Glomerular visceral epithelial cell (primary cell): Measurements from ENCODE around the gene ZNF503.
A peak's percentile ranks its signal among the peaks of the same experiment; 100 is the strongest.
"Not testable (repeated sequence)": the region's sequence is repeated elsewhere in the genome, so short reads cannot be mapped to it uniquely, and the experiment has no call there.

ENCODE experiments used
- DNase-seq: peaks from one replicate; pipeline ENCODE4 v3.0.0-alpha.2; 2016; ENCODE audit errors: extremely low spot score

Gene ZNF503

GRCh38 chr10:75395066-75395931, 6.3 kb downstream of the ZNF503 start:
- peak; percentile 65 for DNase-seq

GRCh38 chr10:75394221-75394620, 7.3 kb downstream of the ZNF503 start:
- DNase-seq = no peak

DNA sequence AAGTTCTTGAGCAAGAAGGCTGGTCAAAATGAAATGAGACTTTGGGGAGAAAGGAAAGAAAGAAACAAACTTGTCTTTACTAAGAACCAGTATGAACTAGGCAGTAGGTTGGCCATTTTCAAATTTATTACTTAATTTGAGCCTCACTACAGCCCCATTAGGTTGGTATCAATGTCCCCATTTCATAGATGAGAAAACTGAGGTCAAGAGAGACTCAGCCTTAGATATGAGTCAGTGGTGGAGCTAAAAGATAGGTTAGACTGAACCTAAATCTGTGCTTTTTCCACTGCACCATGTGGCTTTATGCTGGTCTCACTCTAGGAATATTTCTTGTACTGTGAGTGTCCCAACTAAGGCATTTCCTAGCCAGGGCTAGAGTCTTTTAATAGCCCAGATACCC, 8.8 kb downstream of the ZNF503 start:
- DNase-seq = no peak

DNA sequence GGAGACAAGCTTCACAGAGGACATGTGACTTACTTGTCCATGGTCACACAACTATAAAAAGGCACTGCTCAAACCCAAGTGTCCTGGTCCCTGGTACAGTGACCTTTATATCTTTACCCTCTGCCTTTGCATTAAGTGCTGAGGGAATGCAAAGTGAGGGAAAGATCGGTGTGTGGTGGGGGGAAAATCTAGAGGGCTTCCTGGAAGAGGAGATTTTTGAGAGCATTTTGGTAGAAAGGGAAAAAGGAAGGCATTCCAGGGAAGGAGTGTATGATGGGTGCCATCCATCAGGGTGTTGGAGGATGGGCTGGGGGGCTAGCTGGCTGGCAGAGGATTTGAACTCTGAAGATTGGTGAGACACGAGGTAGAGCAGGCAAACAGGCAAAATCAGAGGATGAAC, 9.3 kb downstream of the ZNF503 start:
- no peak for DNase-seq

- DNase-seq = no peak
Measured at GRCh38 chr10:75390178-75390577, 11.4 kb downstream of the ZNF503 start.

- DNase-seq = no peak
Measured at GRCh38 chr10:75388082-75388481, 13.5 kb downstream of the ZNF503 start.

DNA sequence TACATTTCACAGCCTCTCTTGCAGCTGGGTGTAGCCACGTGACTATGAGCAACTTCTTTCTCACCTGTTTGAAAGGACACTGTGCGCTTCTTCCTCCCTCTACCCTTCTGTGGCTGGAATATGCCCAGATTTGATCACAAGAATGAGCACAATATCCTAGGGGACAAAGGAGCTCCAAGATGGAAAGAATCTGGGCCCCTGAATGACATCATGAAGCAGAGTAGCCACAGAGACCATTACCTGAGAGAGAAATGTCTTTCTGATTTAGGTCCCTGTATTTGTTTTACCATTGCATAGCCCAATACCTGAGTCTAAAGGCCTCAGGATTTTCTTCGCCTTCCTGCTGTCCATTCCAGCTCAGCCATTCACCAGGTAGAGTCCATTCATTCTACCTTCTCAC, 15.4 kb downstream of the ZNF503 start:
- no peak for DNase-seq

DNA sequence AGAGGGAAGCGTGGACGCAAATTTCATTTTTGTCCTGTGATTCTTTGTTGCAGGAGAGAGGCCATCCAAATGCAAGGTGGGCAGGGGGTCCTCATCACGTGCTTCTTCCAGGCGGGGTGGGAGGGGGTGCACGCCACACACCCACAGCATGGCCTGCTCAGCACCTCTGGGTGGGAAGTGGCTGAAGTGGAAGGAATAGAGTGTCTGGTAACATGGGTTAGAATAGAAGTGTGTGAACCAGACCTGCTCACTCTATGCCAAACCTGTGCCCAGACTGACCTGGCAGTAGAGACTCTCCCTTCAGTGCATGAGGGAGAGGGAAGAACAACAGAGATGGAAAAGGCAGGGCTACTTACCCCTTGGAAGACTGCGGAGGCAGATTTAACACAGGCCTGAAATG, 21.7 kb downstream of the ZNF503 start:
- DNase-seq = no peak

DNA sequence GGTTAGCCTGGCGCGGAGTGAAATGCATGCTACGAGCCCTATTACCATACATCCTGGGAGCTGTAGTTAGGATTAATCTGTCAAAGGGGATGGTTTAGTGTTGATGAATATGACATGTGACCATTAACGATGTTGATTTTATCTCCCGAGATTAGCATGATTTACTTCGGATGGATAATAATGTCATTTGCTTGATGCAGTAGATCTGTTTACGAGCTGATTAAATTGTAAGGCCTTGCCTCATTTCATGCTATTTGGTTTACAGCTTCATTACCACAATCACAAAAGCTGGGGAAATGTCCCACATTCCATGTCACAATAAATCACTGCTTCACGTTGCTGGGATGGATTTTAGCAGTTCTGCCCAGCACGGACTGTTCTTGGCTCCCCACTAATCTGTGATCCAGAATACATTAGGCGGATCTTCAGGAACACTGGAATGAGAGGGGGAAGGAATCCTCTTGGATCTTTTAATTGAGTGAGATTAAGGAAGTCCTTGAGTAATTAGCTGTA, 22.3 kb downstream of the ZNF503 start:
- no peak for DNase-seq

DNA sequence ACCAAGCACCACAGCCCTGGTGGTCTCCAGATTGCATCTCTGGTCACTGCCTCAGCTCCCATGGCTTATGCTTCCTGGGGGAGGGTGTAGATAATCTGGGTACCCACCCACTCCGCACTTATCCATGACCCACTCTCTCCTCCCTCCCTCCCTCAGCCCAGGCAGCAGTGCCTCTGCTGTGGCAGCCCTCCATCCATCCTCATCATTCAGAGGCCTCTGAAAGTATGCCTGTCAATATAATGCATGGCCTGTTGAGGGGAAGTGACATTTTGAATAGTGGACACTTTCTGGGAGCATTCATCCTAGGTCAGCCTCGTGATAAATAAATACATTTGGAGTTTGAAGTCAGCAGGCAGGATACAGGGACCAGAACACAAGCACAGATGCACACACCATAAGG, 23.2 kb downstream of the ZNF503 start:
- DNase-seq = no peak

GRCh38 chr10:75377869-75378268, 23.7 kb downstream of the ZNF503 start:
- no peak for DNase-seq

GRCh38 chr10:75375838-75376237, 25.7 kb downstream of the ZNF503 start:
- DNase-seq = no peak

DNA sequence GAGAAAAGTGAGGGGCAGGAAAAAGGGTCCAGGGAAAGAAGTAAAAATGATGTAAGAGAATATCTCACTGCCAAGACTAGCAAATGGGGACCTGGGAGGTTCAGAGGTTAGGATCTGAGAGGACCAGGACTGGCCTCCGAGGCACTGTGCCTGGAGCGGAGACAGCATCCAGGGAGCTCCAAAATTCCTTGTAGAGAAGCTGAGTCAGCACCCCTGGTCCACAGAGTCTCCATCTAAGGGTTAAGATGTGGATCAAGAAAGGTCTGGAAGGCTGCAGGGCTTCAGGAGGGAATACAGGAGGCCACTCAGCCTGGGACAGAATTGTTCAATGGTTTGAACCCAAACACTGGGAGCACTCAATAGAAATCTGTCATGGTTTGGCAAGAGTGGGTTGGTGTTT, 30.6 kb downstream of the ZNF503 start:
- no peak for DNase-seq

DNA sequence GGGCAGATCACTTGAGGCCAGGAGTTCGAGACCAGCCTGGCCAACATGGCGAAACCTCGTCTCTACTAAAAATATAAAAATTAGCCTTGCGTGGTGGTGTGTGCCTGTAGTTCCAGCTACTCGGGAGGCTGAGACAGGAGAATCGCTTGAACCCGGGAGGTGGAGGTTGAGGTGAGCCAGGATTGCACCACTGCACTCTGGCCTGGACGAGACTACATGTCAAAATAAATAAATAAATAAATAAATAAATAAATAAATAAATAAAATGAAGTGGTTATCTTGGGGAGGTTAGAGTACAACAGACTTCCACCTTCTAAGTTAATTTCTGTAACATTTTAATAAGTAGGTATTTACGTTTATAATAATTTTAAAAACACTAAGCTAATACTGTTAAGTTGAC, 31.7 kb downstream of the ZNF503 start:
- DNase-seq = not testable (repeated sequence)

GRCh38 chr10:75367901-75368300, 33.7 kb downstream of the ZNF503 start:
- no peak for DNase-seq

DNA sequence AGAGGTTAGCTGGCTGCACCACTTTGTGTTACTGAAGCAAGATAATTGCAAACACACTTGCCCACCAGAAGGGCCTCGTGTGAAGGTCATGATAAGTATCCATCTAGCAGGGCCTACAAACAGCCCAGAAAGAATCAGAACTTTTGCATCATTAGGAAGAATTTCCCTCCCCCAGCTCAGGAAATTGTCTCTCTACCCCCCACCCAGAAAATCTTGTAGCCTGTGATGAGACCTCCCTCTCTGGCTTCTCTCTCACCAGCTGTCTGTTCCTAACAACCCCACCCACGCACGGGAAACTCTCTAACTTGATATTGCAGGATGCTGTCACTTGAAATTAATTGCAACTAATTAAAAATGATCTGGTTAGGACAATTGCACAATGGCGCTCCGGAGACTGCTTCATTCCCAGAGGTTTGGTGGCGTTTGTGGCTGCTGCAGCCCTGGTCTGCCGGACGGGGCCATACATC, 34.5 kb downstream of the ZNF503 start:
- DNase-seq = no peak

DNA sequence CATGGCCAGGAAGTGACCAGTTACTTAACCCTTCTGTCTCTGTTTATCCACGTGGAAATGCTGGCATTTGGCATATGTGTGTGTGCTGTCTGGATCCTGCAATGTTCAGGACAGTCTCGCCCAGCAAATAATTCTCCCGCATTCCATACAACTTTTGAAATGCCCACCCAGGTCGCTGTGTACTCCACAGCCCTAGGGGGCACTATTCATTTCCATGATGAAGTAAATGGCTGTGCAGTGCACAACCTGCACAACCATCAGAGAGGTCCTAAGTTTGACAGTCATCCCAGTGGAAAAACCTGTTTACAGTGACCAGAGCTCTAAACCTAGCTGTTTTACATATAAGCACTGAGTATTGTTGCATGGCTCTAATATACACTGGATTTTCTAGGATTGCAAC, 38.1 kb downstream of the ZNF503 start:
- DNase-seq = no peak

DNA sequence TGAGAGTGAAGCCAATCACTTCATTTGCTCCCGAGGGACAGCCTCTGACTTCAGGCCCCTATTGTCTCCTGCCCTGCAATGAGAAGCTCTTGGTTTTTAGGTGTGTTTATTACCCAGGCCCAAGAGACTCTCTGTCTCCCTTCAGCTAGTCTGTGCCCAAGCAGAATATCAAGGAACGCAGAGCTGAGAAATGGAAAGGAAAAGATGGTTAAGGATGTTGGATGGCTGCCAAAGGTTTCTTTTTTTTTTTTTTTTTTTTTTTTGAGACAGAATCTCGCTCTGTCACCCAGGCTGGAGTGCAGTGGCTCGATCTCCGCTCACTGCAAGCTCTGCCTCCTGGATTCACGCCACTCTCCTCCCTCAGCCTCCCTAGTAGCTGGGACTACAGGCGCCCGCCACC, 41.7 kb downstream of the ZNF503 start:
- DNase-seq = not testable (repeated sequence)

DNA sequence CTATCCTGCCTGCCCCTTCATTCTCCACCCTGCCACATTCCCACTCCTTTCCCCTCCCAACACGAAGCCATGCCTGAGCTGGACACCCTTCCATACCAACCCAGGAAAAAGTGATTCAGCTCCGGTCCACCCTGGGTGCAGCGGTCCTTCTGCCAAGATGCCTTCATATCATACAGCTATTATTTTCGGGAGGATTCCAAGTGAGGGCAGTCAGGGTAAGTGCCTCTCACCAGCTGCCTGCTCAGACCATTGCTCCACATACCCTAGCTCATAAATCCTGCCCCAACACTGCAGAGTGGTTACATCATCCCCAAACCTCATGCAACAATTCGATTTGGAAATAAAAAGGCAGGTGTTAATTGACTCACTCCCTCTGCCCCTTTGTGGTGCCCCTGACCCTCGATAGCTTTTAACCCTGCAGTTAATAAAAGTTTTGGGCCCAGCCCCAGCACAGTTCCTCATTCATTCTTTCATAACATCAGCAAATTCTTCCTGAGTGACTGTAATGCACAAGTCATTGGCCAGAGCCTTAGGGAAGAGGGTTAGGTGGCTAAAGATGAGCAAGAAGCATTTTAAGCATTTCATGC, 42.6 kb downstream of the ZNF503 start:
- peak; percentile 91 for DNase-seq

- DNase-seq = no peak
Measured at GRCh38 chr10:75358132-75358531, 43.4 kb downstream of the ZNF503 start.

DNA sequence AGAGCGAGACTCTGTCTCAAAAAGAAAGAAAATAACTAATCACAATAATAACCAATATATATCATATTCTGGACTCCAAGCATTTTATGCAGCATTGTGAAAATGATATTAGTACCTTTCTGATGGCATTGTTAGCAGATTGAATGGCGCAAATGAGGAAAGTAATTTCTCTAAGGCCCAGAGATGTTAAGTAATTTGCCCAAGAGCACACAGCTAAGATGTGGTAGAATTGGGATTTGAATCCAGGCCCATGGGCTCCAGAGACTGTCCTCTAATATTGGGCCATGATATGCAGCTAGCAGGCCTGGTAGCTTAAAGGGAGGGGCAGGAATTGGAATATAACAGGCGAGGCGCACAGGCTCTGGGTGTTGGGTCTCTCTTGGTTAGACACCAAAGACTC, 44.1 kb downstream of the ZNF503 start:
- DNase-seq = no peak

DNA sequence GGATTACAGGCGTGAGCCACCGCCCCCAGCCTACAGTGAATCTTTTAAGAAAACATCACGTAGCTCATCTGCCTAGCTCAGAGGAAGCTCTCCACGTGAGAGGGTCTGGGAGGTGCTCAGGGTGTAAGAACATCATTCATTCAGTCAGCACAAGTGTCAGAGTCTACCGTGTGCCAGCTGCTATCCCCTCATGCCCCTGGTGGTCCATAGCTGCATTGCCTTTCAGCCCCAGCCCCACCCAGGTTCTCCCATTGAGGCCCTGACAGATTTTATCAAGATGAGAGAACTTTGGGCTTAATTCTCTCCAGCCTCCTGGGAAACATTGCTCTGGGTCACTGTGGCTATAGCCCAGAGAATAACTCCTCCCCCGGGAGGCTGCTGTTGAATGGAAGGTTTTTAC, 45.1 kb downstream of the ZNF503 start:
- DNase-seq = no peak

GRCh38 chr10:75355706-75356105, 45.9 kb downstream of the ZNF503 start:
- DNase-seq = peak; percentile 18
